ENCODE results near the gene EGFL7. TPM values are rescaled to one million over a fixed set of nuclear protein-coding genes. Genes with fewer than 3 reads are reported as not detected.

Gene EGFL7
- total RNA-seq, 1 experiment from 2014 or later, result 38.0 TPM

DNA sequence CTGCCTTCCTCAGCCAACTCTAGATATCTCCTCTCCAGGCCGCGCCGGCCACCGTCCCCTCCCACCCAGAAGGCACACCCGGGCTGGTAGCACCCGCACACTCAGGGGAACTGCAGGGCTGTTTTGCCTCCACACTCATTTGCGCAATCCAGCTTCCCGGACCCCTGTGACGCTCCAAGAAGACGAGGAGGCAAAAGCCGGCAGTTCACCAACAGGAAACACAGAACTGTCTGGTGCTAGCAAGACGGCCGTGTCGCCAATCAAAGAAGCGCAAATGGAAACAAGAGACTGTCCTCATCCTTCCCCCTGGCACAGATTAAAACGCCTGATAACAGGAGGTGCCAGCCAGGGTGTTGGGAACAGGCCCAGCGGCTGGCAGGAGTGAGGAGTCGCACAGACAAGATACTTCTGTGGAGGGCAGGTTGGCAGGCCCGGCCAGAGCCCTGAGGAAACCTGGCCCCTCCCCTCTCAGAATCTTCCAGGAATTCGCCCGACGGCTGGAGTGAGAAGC lies 16.8 kb downstream of the EGFL7 start:
- no peak overlapping the region for H3K56ac ChIP-seq (ENCODE audit: insufficient read length, low read depth, low read length)
- H3K23me2 ChIP-seq (ENCODE audit: insufficient read length, low read depth, low read length, poor library complexity, severe bottlenecking), result no peaks in the 10 kb centered on the region
- H3K9ac ChIP-seq (ENCODE audit: extremely low read depth, insufficient read length, low read length), result no peak overlapping the region
- H4K5ac ChIP-seq (ENCODE audit: insufficient read length, low read depth, low read length), result no peak overlapping the region
- no peak overlapping the region for H3K27ac ChIP-seq (ENCODE audit: insufficient read length, low read depth, low read length)
- no peak overlapping the region for H3K18ac ChIP-seq (ENCODE audit: insufficient read length, low read depth, low read length)
- TF ChIP-seq, protein P1, sequence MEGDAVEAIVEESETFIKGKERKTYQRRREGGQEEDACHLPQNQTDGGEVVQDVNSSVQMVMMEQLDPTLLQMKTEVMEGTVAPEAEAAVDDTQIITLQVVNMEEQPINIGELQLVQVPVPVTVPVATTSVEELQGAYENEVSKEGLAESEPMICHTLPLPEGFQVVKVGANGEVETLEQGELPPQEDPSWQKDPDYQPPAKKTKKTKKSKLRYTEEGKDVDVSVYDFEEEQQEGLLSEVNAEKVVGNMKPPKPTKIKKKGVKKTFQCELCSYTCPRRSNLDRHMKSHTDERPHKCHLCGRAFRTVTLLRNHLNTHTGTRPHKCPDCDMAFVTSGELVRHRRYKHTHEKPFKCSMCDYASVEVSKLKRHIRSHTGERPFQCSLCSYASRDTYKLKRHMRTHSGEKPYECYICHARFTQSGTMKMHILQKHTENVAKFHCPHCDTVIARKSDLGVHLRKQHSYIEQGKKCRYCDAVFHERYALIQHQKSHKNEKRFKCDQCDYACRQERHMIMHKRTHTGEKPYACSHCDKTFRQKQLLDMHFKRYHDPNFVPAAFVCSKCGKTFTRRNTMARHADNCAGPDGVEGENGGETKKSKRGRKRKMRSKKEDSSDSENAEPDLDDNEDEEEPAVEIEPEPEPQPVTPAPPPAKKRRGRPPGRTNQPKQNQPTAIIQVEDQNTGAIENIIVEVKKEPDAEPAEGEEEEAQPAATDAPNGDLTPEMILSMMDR (conservative IDR thresholded peaks at IDR 0.05), result no peak
- H2AK5ac ChIP-seq (ENCODE audit: insufficient read length, low read length), result no peak overlapping the region
- no peak overlapping the region for H3K27ac Mint-ChIP-seq
- no peak overlapping the region for H2AFZ ChIP-seq (ENCODE audit: low read length)
- no peaks in the 10 kb centered on the region; the same call in 1 of the 2 replicates for H3K4me1 ChIP-seq (ENCODE audit: insufficient read depth, low read length)
- no peak overlapping the region for H2BK20ac ChIP-seq (ENCODE audit: low read depth, low read length, poor library complexity, severe bottlenecking)
- no peak overlapping the region for H3K4ac ChIP-seq (ENCODE audit: low read depth, low read length)
- H2BK120ac ChIP-seq (ENCODE audit: low read depth, low read length, poor library complexity, severe bottlenecking), result no peak overlapping the region
- H3K14ac ChIP-seq (ENCODE audit: insufficient read depth, low read length), result no peak overlapping the region; the same call in 1 of the 2 replicates
- no peaks in the 10 kb centered on the region for H3K79me2 ChIP-seq (ENCODE audit: insufficient read depth, low read length)
- no peak overlapping the region for H4K8ac ChIP-seq (replicated peaks; ENCODE audit: insufficient read length, low read depth, low read length)
- no peak overlapping the region for H2BK12ac ChIP-seq (ENCODE audit: insufficient read length, low read depth, low read length)
- peaks cover 2 to 11% of the 10 kb centered on the region in 2 experiments for H3K4me1 Mint-ChIP-seq
- H3K27me3 Mint-ChIP-seq (ENCODE audit: low read depth), result peaks cover 1% of the 10 kb centered on the region; the same call in 1 of the 2 replicates
- WGBS (ENCODE audit: extremely low coverage, insufficient read length, low lambda C conversion rate), result no CpG with 5 or more reads among the region's 22 CpGs
- no peaks in the 10 kb centered on the region for H3K9me3 ChIP-seq (ENCODE audit: control insufficient read depth, low read depth, low read length)
- H4K20me1 ChIP-seq (ENCODE audit: control insufficient read depth, insufficient read depth, insufficient read length), result no peaks in the 10 kb centered on the region
- no peaks in the 10 kb centered on the region for H3K27me3 ChIP-seq (ENCODE audit: insufficient read depth, low read length)
- no peak overlapping the region for H3K4me3 Mint-ChIP-seq
- no peak overlapping the region for H2BK15ac ChIP-seq (ENCODE audit: low read depth, low read length)
- no peaks in the 10 kb centered on the region for H3K79me1 ChIP-seq (ENCODE audit: insufficient read depth, low read depth, low read length, poor library complexity, severe bottlenecking)
- H3K23ac ChIP-seq (ENCODE audit: insufficient read length, low read depth, low read length), result no peak overlapping the region
- DNase-seq, result no peak
- H4K91ac ChIP-seq (ENCODE audit: insufficient read length, low read depth, low read length), result no peak overlapping the region
- peaks cover 0 to 5% (median 0%) of the 10 kb centered on the region in 3 experiments; a peak in 4 of 7 replicates for H3K36me3 Mint-ChIP-seq (ENCODE audit: insufficient read depth in 1 of 3, low read depth in 3 of 3)
- H3K9me3 Mint-ChIP-seq, result no peaks in the 10 kb centered on the region
- H3K4me2 ChIP-seq (ENCODE audit: insufficient read depth, insufficient read length, low read length), result no peak overlapping the region
- no peak overlapping the region for H3T11ph ChIP-seq (ENCODE audit: low read length)
- no peak overlapping the region for H2BK5ac ChIP-seq (ENCODE audit: insufficient read length, low read length)

Measured in H9 (cell line).